ENCODE measurements around the gene RPL36. TPM values are rescaled to one million over a fixed set of nuclear protein-coding genes. Genes with fewer than 3 reads are reported as not detected.

Gene RPL36
- polyA plus RNA-seq = 1,000 to 10,000 TPM; 1,315 to 1,592 TPM

DNA sequence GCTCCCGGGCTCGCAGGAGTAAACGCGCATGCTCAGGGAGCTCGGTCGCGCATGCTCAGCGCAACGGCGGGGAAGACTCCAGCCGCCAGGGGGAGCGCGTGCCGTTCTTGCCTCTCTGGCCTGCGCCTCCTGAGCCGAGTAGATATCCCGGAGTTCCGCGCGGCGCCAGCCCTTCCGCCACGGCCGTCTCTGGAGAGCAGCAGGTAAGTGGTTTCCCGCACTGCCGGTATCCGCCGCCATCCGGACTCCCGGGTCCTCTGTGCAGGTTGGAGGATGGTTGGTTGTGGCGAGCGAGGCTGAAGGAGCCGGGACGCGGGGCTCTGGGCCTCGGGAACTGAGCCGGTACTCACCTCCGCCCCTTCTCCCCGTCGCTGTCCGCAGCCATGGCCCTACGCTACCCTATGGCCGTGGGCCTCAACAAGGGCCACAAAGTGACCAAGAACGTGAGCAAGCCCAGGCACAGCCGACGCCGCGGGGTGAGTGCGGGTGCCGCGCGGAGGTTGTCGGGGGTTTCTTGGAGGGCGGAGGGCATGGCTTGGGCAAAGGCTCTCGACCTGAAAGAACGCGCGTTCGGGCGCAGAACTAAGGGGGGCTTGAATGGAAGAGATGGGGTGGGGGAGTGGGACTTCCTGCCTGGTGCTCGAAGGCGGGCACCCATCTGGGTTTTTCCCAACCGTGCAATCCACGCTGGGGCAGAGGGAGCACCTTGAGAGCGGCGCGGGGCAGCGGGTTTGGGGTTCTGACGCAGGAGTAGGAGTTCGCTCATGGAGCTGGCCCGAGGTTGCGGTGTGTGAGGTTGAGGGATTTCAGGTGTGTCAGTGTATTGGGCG, at the start of gene RPL36:
Gene RPL36, plus strand, starts transcription at position 171 of the 830 bp plus-strand sequence. Its CDS starts 213 bp downstream, at position 384.
- Histone ChIP-seq H3K36me3 (ENCODE audit: control insufficient read depth in 2 of 2, insufficient read depth in 2 of 2, low read length in 1 of 2) (peaks cover 11 to 39% of the 10 kb centered on the region in 2 donors), H3K9me3 (ENCODE audit: control insufficient read depth in 2 of 2, insufficient read depth in 1 of 2, low read depth in 1 of 2, low read length in 1 of 2) (no peaks in the 10 kb centered on the region), H3K4me3 (ENCODE audit: low read depth in 1 of 2, low read length in 2 of 2) (peak within 1 kb of the TSS; percentile 82 to 98), H3K27ac (ENCODE audit: low read depth in 2 of 2, low read length in 1 of 2) (peak within 1 kb of the TSS; percentile 95 to 97), H3K4me1 (ENCODE audit: control insufficient read depth in 2 of 2, insufficient read depth in 2 of 2, low read length in 1 of 2) (peaks cover 3 to 19% of the 10 kb centered on the region in 2 donors), H3K27me3 (ENCODE audit: control insufficient read depth in 1 of 2, insufficient read depth in 2 of 2, low read length in 2 of 2) (no peaks in the 10 kb centered on the region)
- 0 to 1% methylated on average over 73 of the region's 73 CpGs for WGBS, 2 donors

DNA sequence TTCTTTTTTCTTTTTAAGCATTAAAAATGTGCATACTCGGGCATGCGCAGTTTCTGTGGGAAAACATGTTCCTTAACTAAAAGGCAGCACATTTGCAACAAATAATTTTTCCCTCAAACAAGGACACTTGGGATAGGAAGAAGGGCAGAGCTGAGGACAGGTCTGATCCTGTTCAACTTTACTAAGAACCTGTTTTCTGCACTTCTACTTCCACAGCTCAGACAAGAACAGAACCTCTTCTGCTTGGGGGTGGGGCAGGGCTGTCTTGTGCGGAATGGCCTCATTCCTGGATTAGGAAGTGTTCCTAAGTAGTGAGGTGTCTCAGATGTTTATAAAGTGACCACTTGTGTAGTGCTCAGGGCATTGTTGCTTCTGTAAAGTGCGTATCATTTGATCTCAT, 48.9 kb upstream of the RPL36 start:
- 52 to 69% methylated on average over 4 of the region's 4 CpGs for WGBS, 2 donors
- Histone ChIP-seq H3K36me3 (ENCODE audit: control insufficient read depth in 2 of 2, insufficient read depth in 2 of 2, low read length in 1 of 2) (peaks cover 1 to 18% of the 10 kb centered on the region in 2 donors), H3K9me3 (ENCODE audit: control insufficient read depth in 2 of 2, insufficient read depth in 1 of 2, low read depth in 1 of 2, low read length in 1 of 2) (no peaks in the 10 kb centered on the region), H3K27ac (ENCODE audit: low read depth in 2 of 2, low read length in 1 of 2) (peak overlapping the region in 1 of 2 donors; percentile 59), H3K4me1 (ENCODE audit: control insufficient read depth in 2 of 2, insufficient read depth in 2 of 2, low read length in 1 of 2) (peaks cover 0 to 3% of the 10 kb centered on the region in 2 donors), H3K4me3 (ENCODE audit: low read depth in 1 of 2, low read length in 2 of 2) (no peak overlapping the region), H3K27me3 (ENCODE audit: control insufficient read depth in 1 of 2, insufficient read depth in 2 of 2, low read length in 2 of 2) (no peaks in the 10 kb centered on the region)

GRCh38 chr19:5642204-5642603, 47.9 kb upstream of the RPL36 start:
- Histone ChIP-seq H3K36me3 (ENCODE audit: control insufficient read depth in 2 of 2, insufficient read depth in 2 of 2, low read length in 1 of 2) (peaks cover 8 to 27% of the 10 kb centered on the region in 2 donors), H3K9me3 (ENCODE audit: control insufficient read depth in 2 of 2, insufficient read depth in 1 of 2, low read depth in 1 of 2, low read length in 1 of 2) (no peaks in the 10 kb centered on the region), H3K27ac (ENCODE audit: low read depth in 2 of 2, low read length in 1 of 2) (peak overlapping the region in 1 of 2 donors; percentile 3), H3K4me1 (ENCODE audit: control insufficient read depth in 2 of 2, insufficient read depth in 2 of 2, low read length in 1 of 2) (peaks cover 0 to 3% of the 10 kb centered on the region in 2 donors), H3K27me3 (ENCODE audit: control insufficient read depth in 1 of 2, insufficient read depth in 2 of 2, low read length in 2 of 2) (no peaks in the 10 kb centered on the region), H3K4me3 (ENCODE audit: low read depth in 1 of 2, low read length in 2 of 2) (no peak overlapping the region)
- WGBS, 2 donors = 84 to 93% methylated on average over 2 of the region's 2 CpGs

DNA sequence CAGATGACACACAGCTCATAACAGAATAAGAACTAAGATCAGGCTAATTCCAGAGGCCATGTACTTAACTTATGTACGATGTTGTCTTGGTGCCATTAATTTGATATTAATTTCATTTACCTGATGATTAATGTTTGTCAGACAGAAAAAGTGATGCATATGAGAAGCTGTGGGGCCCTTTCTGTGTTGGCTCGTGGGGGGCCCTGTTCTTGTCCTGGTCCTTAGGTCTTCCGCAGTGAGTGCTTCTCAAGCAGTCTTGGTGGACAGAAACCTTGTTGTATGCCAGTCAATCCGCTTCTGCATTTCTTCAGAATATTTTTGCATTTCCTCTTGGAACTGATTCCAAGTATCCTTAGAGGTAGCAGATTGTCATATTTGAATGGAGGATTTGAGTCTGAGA, 47.0 kb upstream of the RPL36 start:
- Histone ChIP-seq H3K9me3 (ENCODE audit: control insufficient read depth in 2 of 2, insufficient read depth in 1 of 2, low read depth in 1 of 2, low read length in 1 of 2) (no peaks in the 10 kb centered on the region), H3K36me3 (ENCODE audit: control insufficient read depth in 2 of 2, insufficient read depth in 2 of 2, low read length in 1 of 2) (peaks cover 8 to 32% of the 10 kb centered on the region in 2 donors), H3K27me3 (ENCODE audit: control insufficient read depth in 1 of 2, insufficient read depth in 2 of 2, low read length in 2 of 2) (no peaks in the 10 kb centered on the region), H3K4me3 (ENCODE audit: low read depth in 1 of 2, low read length in 2 of 2) (no peak overlapping the region), H3K4me1 (ENCODE audit: control insufficient read depth in 2 of 2, insufficient read depth in 2 of 2, low read length in 1 of 2) (peaks cover 0 to 3% of the 10 kb centered on the region in 2 donors), H3K27ac (ENCODE audit: low read depth in 2 of 2, low read length in 1 of 2) (no peak overlapping the region)
- WGBS, 2 donors = 85 to 89% methylated on average over 4 of the region's 4 CpGs

GRCh38 chr19:5644037-5644436, 46.1 kb upstream of the RPL36 start:
- H3K4me1 ChIP-seq (ENCODE audit: control insufficient read depth in 2 of 2, insufficient read depth in 2 of 2, low read length in 1 of 2) = peaks cover 0 to 3% of the 10 kb centered on the region in 2 donors
- H3K4me3 ChIP-seq (ENCODE audit: low read depth in 1 of 2, low read length in 2 of 2) = no peak overlapping the region
- WGBS, 2 donors = 88 to 93% methylated on average over 2 of the region's 2 CpGs
- H3K27ac ChIP-seq (ENCODE audit: low read depth in 2 of 2, low read length in 1 of 2) = no peak overlapping the region
- no peaks in the 10 kb centered on the region for H3K27me3 ChIP-seq (ENCODE audit: control insufficient read depth in 1 of 2, insufficient read depth in 2 of 2, low read length in 2 of 2)
- H3K9me3 ChIP-seq (ENCODE audit: control insufficient read depth in 2 of 2, insufficient read depth in 1 of 2, low read depth in 1 of 2, low read length in 1 of 2) = no peaks in the 10 kb centered on the region
- peaks cover 8 to 32% of the 10 kb centered on the region in 2 donors for H3K36me3 ChIP-seq (ENCODE audit: control insufficient read depth in 2 of 2, insufficient read depth in 2 of 2, low read length in 1 of 2)

GRCh38 chr19:5645409-5645808, 44.7 kb upstream of the RPL36 start:
- H3K36me3 ChIP-seq (ENCODE audit: control insufficient read depth in 2 of 2, insufficient read depth in 2 of 2, low read length in 1 of 2) = peaks cover 11 to 36% of the 10 kb centered on the region in 2 donors
- H3K4me1 ChIP-seq (ENCODE audit: control insufficient read depth in 2 of 2, insufficient read depth in 2 of 2, low read length in 1 of 2) = peaks cover 0 to 3% of the 10 kb centered on the region in 2 donors
- 78 to 88% methylated on average over 5 of the region's 5 CpGs for WGBS, 2 donors

GRCh38 chr19:5646703-5647102, 43.4 kb upstream of the RPL36 start:
- Histone ChIP-seq H3K27ac (ENCODE audit: low read depth in 2 of 2, low read length in 1 of 2) (no peak overlapping the region), H3K36me3 (ENCODE audit: control insufficient read depth in 2 of 2, insufficient read depth in 2 of 2, low read length in 1 of 2) (peaks cover 18 to 44% of the 10 kb centered on the region in 2 donors), H3K27me3 (ENCODE audit: control insufficient read depth in 1 of 2, insufficient read depth in 2 of 2, low read length in 2 of 2) (no peaks in the 10 kb centered on the region), H3K4me3 (ENCODE audit: low read depth in 1 of 2, low read length in 2 of 2) (no peak overlapping the region), H3K4me1 (ENCODE audit: control insufficient read depth in 2 of 2, insufficient read depth in 2 of 2, low read length in 1 of 2) (peaks cover 0 to under 1% of the 10 kb centered on the region in 2 donors), H3K9me3 (ENCODE audit: control insufficient read depth in 2 of 2, insufficient read depth in 1 of 2, low read depth in 1 of 2, low read length in 1 of 2) (no peaks in the 10 kb centered on the region)
- 89 to 91% methylated on average over 4 of the region's 4 CpGs for whole genome bisulfite sequencing, 2 donors

More at GRCh38 chr19:5645409-5645808, 44.7 kb upstream of the RPL36 start:
- Histone ChIP-seq H3K9me3 (ENCODE audit: control insufficient read depth in 2 of 2, insufficient read depth in 1 of 2, low read depth in 1 of 2, low read length in 1 of 2) (no peaks in the 10 kb centered on the region), H3K27ac (ENCODE audit: low read depth in 2 of 2, low read length in 1 of 2) (no peak overlapping the region), H3K4me3 (ENCODE audit: low read depth in 1 of 2, low read length in 2 of 2) (no peak overlapping the region), H3K27me3 (ENCODE audit: control insufficient read depth in 1 of 2, insufficient read depth in 2 of 2, low read length in 2 of 2) (no peaks in the 10 kb centered on the region)

GRCh38 chr19:5648464-5648863, 41.6 kb upstream of the RPL36 start:
- no peak overlapping the region for H3K27ac ChIP-seq (ENCODE audit: low read depth in 2 of 2, low read length in 1 of 2)
- WGBS, 2 donors = 93 to 94% methylated on average over 9 to 11 of the region's 11 CpGs
- no peaks in the 10 kb centered on the region for H3K4me1 ChIP-seq (ENCODE audit: control insufficient read depth in 2 of 2, insufficient read depth in 2 of 2, low read length in 1 of 2)
- no peaks in the 10 kb centered on the region for H3K9me3 ChIP-seq (ENCODE audit: control insufficient read depth in 2 of 2, insufficient read depth in 1 of 2, low read depth in 1 of 2, low read length in 1 of 2)
- no peaks in the 10 kb centered on the region for H3K27me3 ChIP-seq (ENCODE audit: control insufficient read depth in 1 of 2, insufficient read depth in 2 of 2, low read length in 2 of 2)
- H3K36me3 ChIP-seq (ENCODE audit: control insufficient read depth in 2 of 2, insufficient read depth in 2 of 2, low read length in 1 of 2) = peaks cover 25 to 52% of the 10 kb centered on the region in 2 donors
- H3K4me3 ChIP-seq (ENCODE audit: low read depth in 1 of 2, low read length in 2 of 2) = no peak overlapping the region

DNA sequence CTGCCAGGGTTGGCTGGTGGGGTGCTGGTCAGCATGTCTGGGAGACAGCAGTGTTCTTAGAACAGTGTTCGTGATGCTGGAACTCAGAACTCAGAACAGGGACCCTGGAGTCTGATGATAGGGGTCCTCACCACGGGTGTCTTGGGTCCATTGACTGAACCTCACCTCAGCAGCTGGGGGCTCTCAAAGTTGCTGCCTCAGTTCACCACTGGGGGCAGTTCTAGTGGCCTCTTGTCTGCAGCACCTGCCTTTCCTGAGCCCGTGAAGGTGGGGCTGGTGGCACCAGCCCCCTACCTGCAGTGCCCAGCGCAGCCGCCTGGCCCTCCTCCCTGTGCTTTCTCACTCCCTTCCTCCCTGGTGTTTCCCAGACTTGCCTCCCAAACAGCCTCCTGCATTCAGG, 38.7 kb upstream of the RPL36 start:
- WGBS, 2 donors = 94% methylated on average over 5 of the region's 5 CpGs
- H3K9me3 ChIP-seq (ENCODE audit: control insufficient read depth in 2 of 2, insufficient read depth in 1 of 2, low read depth in 1 of 2, low read length in 1 of 2) = no peaks in the 10 kb centered on the region
- H3K4me1 ChIP-seq (ENCODE audit: control insufficient read depth in 2 of 2, insufficient read depth in 2 of 2, low read length in 1 of 2) = no peaks in the 10 kb centered on the region
- H3K4me3 ChIP-seq (ENCODE audit: low read depth in 1 of 2, low read length in 2 of 2) = no peak overlapping the region
- H3K27ac ChIP-seq (ENCODE audit: low read depth in 2 of 2, low read length in 1 of 2) = no peak overlapping the region
- no peaks in the 10 kb centered on the region for H3K27me3 ChIP-seq (ENCODE audit: control insufficient read depth in 1 of 2, insufficient read depth in 2 of 2, low read length in 2 of 2)
- H3K36me3 ChIP-seq (ENCODE audit: control insufficient read depth in 2 of 2, insufficient read depth in 2 of 2, low read length in 1 of 2) = peaks cover 25 to 58% of the 10 kb centered on the region in 2 donors
